Neural crest cell (in vitro differentiated cells): ENCODE measurements around the gene AK8. TPM values are rescaled to one million over a fixed set of nuclear protein-coding genes. Genes with fewer than 3 reads are reported as not detected.

ENCODE experiments used
- DNase-seq: peaks from one replicate; pipeline ENCODE4 v3.0.0; 2021; ENCODE audit warnings: low read depth, mixed read lengths, low spot score
- H3K27ac Mint-ChIP-seq: one replicate; pipeline ENCODE4 v1.8.0; 2021; ENCODE audit warnings: mild to moderate bottlenecking, mixed read lengths; ENCODE audit not compliant: unreplicated experiment
- H3K27me3 Mint-ChIP-seq: 2 replicates; pipeline ENCODE4 v1.8.0; 2021; ENCODE audit warnings: low read depth, mild to moderate bottlenecking, mixed read lengths
- H3K36me3 Mint-ChIP-seq: 2 replicates; pipeline ENCODE4 v1.8.0; 2021; ENCODE audit warnings: low read depth, mild to moderate bottlenecking, mixed read lengths
- H3K4me1 Mint-ChIP-seq: 2 replicates; pipeline ENCODE4 v1.8.0; 2021; ENCODE audit warnings: mixed read lengths
- H3K4me3 Mint-ChIP-seq: one replicate; pipeline ENCODE4 v1.8.0; 2021; ENCODE audit warnings: mild to moderate bottlenecking, mixed read lengths
- H3K9me3 Mint-ChIP-seq: 2 replicates; pipeline ENCODE4 v1.8.0; 2021; ENCODE audit warnings: mixed read lengths
- total RNA-seq: library from RNA; stranded (reverse); gene quantifications from 2 replicates; pipeline ENCODE4 v1.2.1, GENCODE V29; 2021
- TF ChIP-seq, protein P1 (sequence below): fragments of 200-600 bp; sonication (generic); conservative IDR thresholded peaks from 2 replicates; pipeline ENCODE4 v1.5.0; 2021; ENCODE audit warnings: antibody characterized with exemption, mild to moderate bottlenecking

AK8 gene
- total RNA-seq, 1 donor from 2014 or later: 0.96 TPM

DNA sequence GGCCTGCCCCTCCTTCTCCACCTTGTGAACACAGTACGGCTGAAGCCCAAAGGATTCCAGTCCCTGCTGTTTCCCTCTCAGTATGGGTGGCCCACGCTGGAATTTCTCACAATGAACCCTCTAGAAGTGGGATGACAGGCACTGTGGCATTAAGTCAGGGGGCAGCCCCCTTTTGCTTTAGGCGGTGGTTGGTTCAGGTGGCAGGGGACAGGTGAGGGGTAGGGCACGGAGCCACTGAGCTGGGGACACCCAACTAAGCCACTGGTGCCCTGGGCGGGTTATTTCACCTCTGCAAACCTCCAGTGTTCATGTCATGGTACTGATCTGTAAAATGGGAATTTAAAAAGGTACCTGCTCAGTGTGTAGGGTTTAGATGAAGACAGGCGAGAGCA, 8.2 kb upstream of the AK8 start:
- Mint-ChIP-seq H3K4me1 (no peaks in the 10 kb centered on the region), H3K36me3 (no peaks in the 10 kb centered on the region), H3K9me3 (no peaks in the 10 kb centered on the region), H3K27ac (no peak overlapping the region), H3K27me3 (no peaks in the 10 kb centered on the region), H3K4me3 (no peak overlapping the region)
- TF ChIP-seq, protein P1, sequence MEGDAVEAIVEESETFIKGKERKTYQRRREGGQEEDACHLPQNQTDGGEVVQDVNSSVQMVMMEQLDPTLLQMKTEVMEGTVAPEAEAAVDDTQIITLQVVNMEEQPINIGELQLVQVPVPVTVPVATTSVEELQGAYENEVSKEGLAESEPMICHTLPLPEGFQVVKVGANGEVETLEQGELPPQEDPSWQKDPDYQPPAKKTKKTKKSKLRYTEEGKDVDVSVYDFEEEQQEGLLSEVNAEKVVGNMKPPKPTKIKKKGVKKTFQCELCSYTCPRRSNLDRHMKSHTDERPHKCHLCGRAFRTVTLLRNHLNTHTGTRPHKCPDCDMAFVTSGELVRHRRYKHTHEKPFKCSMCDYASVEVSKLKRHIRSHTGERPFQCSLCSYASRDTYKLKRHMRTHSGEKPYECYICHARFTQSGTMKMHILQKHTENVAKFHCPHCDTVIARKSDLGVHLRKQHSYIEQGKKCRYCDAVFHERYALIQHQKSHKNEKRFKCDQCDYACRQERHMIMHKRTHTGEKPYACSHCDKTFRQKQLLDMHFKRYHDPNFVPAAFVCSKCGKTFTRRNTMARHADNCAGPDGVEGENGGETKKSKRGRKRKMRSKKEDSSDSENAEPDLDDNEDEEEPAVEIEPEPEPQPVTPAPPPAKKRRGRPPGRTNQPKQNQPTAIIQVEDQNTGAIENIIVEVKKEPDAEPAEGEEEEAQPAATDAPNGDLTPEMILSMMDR: no peak
- DNase-seq: no peak

DNA sequence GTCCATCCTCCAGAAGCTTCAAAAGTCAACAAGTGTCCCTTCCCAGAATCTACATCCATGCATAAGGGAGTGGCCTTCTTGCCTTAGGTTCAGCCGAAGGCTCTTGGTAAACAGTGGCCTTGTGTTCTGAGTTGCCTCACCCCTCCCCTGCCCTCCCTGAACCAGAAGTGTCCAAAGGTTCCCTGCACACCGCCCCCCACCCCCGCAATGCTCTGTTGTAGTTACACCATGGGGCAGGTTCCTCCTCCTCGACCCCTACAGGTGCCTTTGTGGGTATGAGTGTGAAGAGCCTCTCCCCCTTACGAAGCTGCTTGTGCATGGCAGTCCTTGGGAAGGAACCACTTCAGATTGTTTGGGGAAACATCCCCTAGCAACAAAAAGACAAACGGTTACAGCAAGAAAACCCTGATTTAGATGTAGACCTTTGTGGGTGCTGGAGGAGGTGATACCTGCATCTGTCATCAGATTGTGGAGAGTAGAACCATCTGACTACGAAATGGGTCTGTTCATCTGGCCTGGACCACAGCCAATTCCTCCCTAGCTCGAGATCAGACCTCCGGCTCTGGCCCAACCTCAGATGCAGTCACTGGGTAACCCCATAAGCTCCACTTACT, 7.7 kb upstream of the AK8 start:
- no peak for DNase-seq
- Mint-ChIP-seq H3K4me1 (no peaks in the 10 kb centered on the region), H3K27me3 (no peaks in the 10 kb centered on the region), H3K9me3 (no peaks in the 10 kb centered on the region), H3K36me3 (no peaks in the 10 kb centered on the region), H3K27ac (no peak overlapping the region), H3K4me3 (no peak overlapping the region)
- TF ChIP-seq, protein P1: no peak

DNA sequence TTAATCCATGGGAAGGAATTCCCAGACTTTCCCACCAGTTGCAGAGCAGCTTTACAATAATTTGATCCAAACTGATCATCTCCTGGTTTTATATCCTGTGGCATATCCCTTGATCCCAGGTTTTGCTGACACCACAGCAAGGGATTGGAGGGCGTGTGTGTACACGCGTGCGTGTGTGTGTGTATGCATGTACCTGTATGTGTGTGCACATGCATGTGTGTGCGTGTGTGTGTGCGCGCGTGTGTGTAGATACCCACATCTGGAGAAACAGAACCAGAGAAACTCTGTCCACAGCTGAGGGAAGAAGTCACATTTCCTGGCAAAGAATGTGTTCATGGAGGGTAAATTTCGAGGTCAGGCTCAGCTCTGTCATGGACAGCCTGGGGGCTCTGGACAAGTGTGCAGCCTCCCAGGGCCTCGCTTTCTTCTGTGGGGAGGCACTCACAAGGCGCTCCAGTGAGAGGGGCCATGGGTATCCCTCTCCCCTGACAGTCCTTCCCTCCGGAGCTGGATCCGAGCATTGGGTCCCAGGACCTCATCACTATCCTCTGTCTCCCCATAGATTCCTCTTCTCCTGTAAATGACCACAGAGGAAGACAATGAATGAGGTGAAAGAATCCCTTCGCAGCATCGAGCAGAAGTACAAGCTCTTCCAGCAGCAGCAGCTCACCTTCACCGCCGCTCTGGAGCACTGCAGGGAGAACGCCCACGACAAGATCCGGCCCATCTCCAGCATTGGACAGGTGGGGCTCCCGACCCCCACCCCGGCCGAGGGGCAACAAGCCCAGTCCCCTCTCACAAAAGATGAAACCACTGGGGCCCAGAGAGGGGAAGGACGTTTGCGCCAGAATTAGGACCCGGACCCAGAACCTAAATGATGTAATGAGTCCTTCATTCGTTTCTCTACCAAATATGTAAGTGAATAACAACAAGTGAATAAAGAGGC, 5.5 kb upstream of the AK8 start:
- H3K36me3 Mint-ChIP-seq: no peaks in the 10 kb centered on the region
- no peaks in the 10 kb centered on the region for H3K27me3 Mint-ChIP-seq
- no peak for DNase-seq
- peak overlapping the region; percentile 81 for H3K27ac Mint-ChIP-seq
- TF ChIP-seq, protein P1: no peak
- H3K9me3 Mint-ChIP-seq: no peaks in the 10 kb centered on the region
- H3K4me3 Mint-ChIP-seq: peak overlapping the region; percentile 29
- H3K4me1 Mint-ChIP-seq: peaks cover 5% of the 10 kb centered on the region

DNA sequence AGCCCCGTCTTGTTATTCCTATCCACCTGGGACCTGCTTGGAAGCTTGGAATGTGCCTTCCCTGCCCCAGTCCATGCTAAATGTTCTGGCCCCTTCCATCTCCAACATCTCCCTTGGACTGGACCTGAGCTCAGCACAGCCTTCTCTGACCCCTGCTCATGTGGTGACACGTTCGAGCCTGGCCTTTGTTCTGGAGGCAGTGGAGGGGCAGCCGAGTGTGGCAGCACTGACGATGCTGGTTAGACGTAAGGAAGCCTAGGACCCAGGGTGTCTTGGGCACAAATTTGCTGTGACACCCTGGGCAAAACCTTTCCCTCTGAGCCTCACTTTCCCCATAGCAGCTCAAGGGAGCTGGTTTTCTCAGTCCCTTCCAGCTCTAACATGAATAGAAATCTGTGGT, 4.5 kb upstream of the AK8 start:
- H3K4me3 Mint-ChIP-seq: peak overlapping the region; percentile 38
- H3K4me1 Mint-ChIP-seq: peaks cover 5% of the 10 kb centered on the region
- no peaks in the 10 kb centered on the region for H3K9me3 Mint-ChIP-seq
- H3K27ac Mint-ChIP-seq: peak overlapping the region; percentile 81
- TF ChIP-seq, protein P1: no peak
- no peak for DNase-seq
- H3K27me3 Mint-ChIP-seq: no peaks in the 10 kb centered on the region
- no peaks in the 10 kb centered on the region for H3K36me3 Mint-ChIP-seq

DNA sequence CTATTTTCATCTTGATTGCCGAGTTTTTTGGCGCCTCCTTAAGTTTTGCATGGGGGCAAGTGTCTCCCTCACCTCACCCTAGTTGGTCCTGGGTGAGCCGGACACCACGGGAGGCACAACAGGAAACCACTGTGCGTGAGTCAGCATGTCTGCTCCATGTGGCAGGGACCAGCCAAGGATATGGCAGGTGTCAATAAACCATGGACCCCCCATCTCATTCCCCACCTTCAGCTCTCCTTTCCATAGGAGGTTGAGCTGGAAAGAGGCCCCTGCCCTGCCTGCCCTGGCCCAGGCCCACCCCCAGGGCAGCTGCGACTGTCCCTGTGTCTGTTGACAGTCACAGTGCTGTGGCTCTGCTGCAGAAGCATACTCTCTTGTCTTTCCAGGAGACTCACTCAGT, 3.7 kb upstream of the AK8 start:
- no peaks in the 10 kb centered on the region for H3K27me3 Mint-ChIP-seq
- no peaks in the 10 kb centered on the region for H3K36me3 Mint-ChIP-seq
- no peak overlapping the region for H3K27ac Mint-ChIP-seq
- TF ChIP-seq, protein P1: no peak
- H3K4me1 Mint-ChIP-seq: peaks cover 5% of the 10 kb centered on the region
- H3K4me3 Mint-ChIP-seq: peak overlapping the region; percentile 38
- DNase-seq: no peak
- H3K9me3 Mint-ChIP-seq: no peaks in the 10 kb centered on the region
